ENCODE measurements around the gene CLDN6. TPM values are rescaled to one million over a fixed set of nuclear protein-coding genes. Genes with fewer than 3 reads are reported as not detected.
A peak's percentile ranks its signal among the peaks of the same experiment; 100 is the strongest.

CLDN6 gene
- total and polyA plus RNA-seq, 4 experiments from 2014 or later: not detected

- H3K27ac Mint-ChIP-seq: peak overlapping the region in 2 of 7 donors; percentile 72 to 81
- H3K4me1 Mint-ChIP-seq: peaks cover 11 to 32% (median 19%) of the 10 kb centered on the region in 4 donors
- peaks cover 0 to 10% of the 10 kb centered on the region in 2 donors for H3K36me3 Mint-ChIP-seq
- Histone ChIP-seq H3K36me3 (ENCODE audit: insufficient read depth, low read length) (peaks cover 20% of the 10 kb centered on the region), H3K27ac (ENCODE audit: low read depth, low read length) (no peak overlapping the region), H3K4me3 (ENCODE audit: low read length in 2 of 2) (peak overlapping the region in 1 of 2 donors; percentile 41), H3K4me1 (ENCODE audit: insufficient read depth, low read length) (peaks cover 25% of the 10 kb centered on the region), H3K9me3 (ENCODE audit: control insufficient read depth in 1 of 2, low read length in 2 of 2) (no peaks in the 10 kb centered on the region), H3K27me3 (ENCODE audit: insufficient read depth, low read length) (peaks cover 13% of the 10 kb centered on the region)
- peak overlapping the region; percentile 52 to 88 (median 74) for H3K4me3 Mint-ChIP-seq
- intact Hi-C loops (cut with micrococcal nuclease): loop anchor here (2.0 to 10.0 kb wide), 2 partner anchors 71 to 125 kb away; no protein-coding TSS in a partner anchor
- POLR2A ChIA-PET (ENCODE audit: partially characterized antibody): interaction anchor here (0.6 to 5.4 kb wide), 15 partner anchors 8 to 415 kb away, joined by 3 to 37 read pairs (median 4); partner anchors contain the start of genes MMP25, TNFRSF12A and ZNF213
- H3K9me3 Mint-ChIP-seq: peaks cover 0 to 3% (median 0%) of the 10 kb centered on the region in 8 donors
- CTCF ChIA-PET (ENCODE audit: partially characterized antibody): interaction anchor here (1.1 to 18.6 kb wide), 13 partner anchors 9 to 142 kb away, joined by 3 to 444 read pairs (median 14); partner anchors contain the start of genes CLDN9, MMP25, PAQR4 and TNFRSF12A
- peaks cover 22 to 23% of the 10 kb centered on the region in 2 donors for H3K27me3 Mint-ChIP-seq
- peak in 3 of 5 donors; percentile 36 to 43 (median 37) for DNase-seq
Observed at GRCh38 chr16:3029491-3030221, 11.7 kb upstream of the CLDN6 start.

GRCh38 chr16:3028716-3029319 is 10.8 kb upstream of the CLDN6 start:
- Histone ChIP-seq H3K4me1 (ENCODE audit: insufficient read depth, low read length) (peaks cover 29% of the 10 kb centered on the region), H3K27ac (ENCODE audit: low read depth, low read length) (no peak overlapping the region), H3K4me3 (ENCODE audit: low read length in 2 of 2) (peak overlapping the region in 1 of 2 donors; percentile 41), H3K36me3 (ENCODE audit: insufficient read depth, low read length) (peaks cover 20% of the 10 kb centered on the region), H3K27me3 (ENCODE audit: insufficient read depth, low read length) (peaks cover 13% of the 10 kb centered on the region), H3K9me3 (ENCODE audit: control insufficient read depth in 1 of 2, low read length in 2 of 2) (no peaks in the 10 kb centered on the region)
- peaks cover 0 to 3% (median 0%) of the 10 kb centered on the region in 8 donors for H3K9me3 Mint-ChIP-seq
- peak overlapping the region in 7 of 8 donors; percentile 9 to 71 (median 56) for H3K4me3 Mint-ChIP-seq
- DNase-seq: no peak
- H3K27me3 Mint-ChIP-seq: peaks cover 18 to 20% of the 10 kb centered on the region in 2 donors
- intact Hi-C loops (cut with micrococcal nuclease): loop anchor here (1.0 to 10.0 kb wide), 3 partner anchors 9 to 124 kb away; partner anchors contain the start of gene TNFRSF12A
- H3K27ac Mint-ChIP-seq: peak overlapping the region in 1 of 7 donors; percentile 81
- CTCF ChIA-PET (ENCODE audit: partially characterized antibody): interaction anchor here (0.6 to 18.6 kb wide), 29 partner anchors 8 to 143 kb away, joined by 3 to 444 read pairs (median 6); partner anchors contain the start of genes BICDL2, CLDN9, MMP25 and TNFRSF12A
- peaks cover 3 to 14% of the 10 kb centered on the region in 2 donors for H3K36me3 Mint-ChIP-seq
- H3K4me1 Mint-ChIP-seq: peaks cover 13 to 39% (median 24%) of the 10 kb centered on the region in 4 donors
- POLR2A ChIA-PET (ENCODE audit: partially characterized antibody): interaction anchor here (0.6 to 5.4 kb wide), 18 partner anchors 8 to 130 kb away, joined by 3 to 37 read pairs (median 6); partner anchors contain the start of genes MMP25, TNFRSF12A and ZNF213

GRCh38 chr16:3027983-3028715 is 10.2 kb upstream of the CLDN6 start:
- H3K36me3 Mint-ChIP-seq: peaks cover 3 to 14% of the 10 kb centered on the region in 2 donors
- ChIA-PET CTCF (ENCODE audit: partially characterized antibody) (interaction anchor here (0.6 to 18.6 kb wide), 38 partner anchors 9 to 254 kb away, joined by 3 to 444 read pairs (median 4); partner anchors contain the start of genes BICDL2, CLDN9, MMP25 and TNFRSF12A), POLR2A (ENCODE audit: partially characterized antibody) (interaction anchor here (0.6 to 5.4 kb wide), 18 partner anchors 18 to 130 kb away, joined by 3 to 37 read pairs (median 4); partner anchors contain the start of genes MMP25 and ZNF213)
- H3K27ac Mint-ChIP-seq: peak overlapping the region in 3 of 7 donors; percentile 69 to 70 (median 70)
- H3K9me3 Mint-ChIP-seq: peaks cover 0 to 2% (median 0%) of the 10 kb centered on the region in 8 donors
- Histone ChIP-seq H3K36me3 (ENCODE audit: insufficient read depth, low read length) (peaks cover 20% of the 10 kb centered on the region), H3K4me1 (ENCODE audit: insufficient read depth, low read length) (peaks cover 35% of the 10 kb centered on the region), H3K27ac (ENCODE audit: low read depth, low read length) (no peak overlapping the region), H3K9me3 (ENCODE audit: control insufficient read depth in 1 of 2, low read length in 2 of 2) (no peaks in the 10 kb centered on the region), H3K4me3 (ENCODE audit: low read length in 2 of 2) (no peak overlapping the region), H3K27me3 (ENCODE audit: insufficient read depth, low read length) (peaks cover 13% of the 10 kb centered on the region)
- DNase-seq: peak; percentile 77 to 85 (median 78)
- intact Hi-C loops (cut with micrococcal nuclease): loop anchor here (1.0 to 10.0 kb wide), 3 partner anchors 8 to 123 kb away; partner anchors contain the start of gene TNFRSF12A
- H3K4me1 Mint-ChIP-seq: peaks cover 14 to 46% (median 28%) of the 10 kb centered on the region in 4 donors
- H3K27me3 Mint-ChIP-seq: peaks cover 12 to 15% of the 10 kb centered on the region in 2 donors
- H3K4me3 Mint-ChIP-seq: peak overlapping the region in 5 of 8 donors; percentile 40 to 81 (median 52)

GRCh38 chr16:3027489-3027795 is 9.5 kb upstream of the CLDN6 start:
- no peak overlapping the region for H3K27ac ChIP-seq (ENCODE audit: low read depth, low read length)
- peaks cover 11% of the 10 kb centered on the region for H3K27me3 ChIP-seq (ENCODE audit: insufficient read depth, low read length)
- H3K4me3 ChIP-seq (ENCODE audit: low read length in 2 of 2): no peak overlapping the region
- intact Hi-C loops (cut with micrococcal nuclease): loop anchor here (10.0 kb wide), 1 partner anchor 123 kb away; no protein-coding TSS in a partner anchor
- H3K27ac Mint-ChIP-seq: no peak overlapping the region
- peaks cover 0 to 1% (median 0%) of the 10 kb centered on the region in 8 donors for H3K9me3 Mint-ChIP-seq
- H3K4me3 Mint-ChIP-seq: peak overlapping the region in 1 of 8 donors; percentile 26
- H3K9me3 ChIP-seq (ENCODE audit: control insufficient read depth in 1 of 2, low read length in 2 of 2): no peaks in the 10 kb centered on the region
- ChIA-PET CTCF (ENCODE audit: partially characterized antibody) (interaction anchor here (0.7 to 18.6 kb wide), 28 partner anchors 8 to 255 kb away, joined by 3 to 444 read pairs (median 5); partner anchors contain the start of genes BICDL2, CLDN9, MMP25 and TNFRSF12A), POLR2A (ENCODE audit: partially characterized antibody) (interaction anchor here (0.7 to 5.4 kb wide), 12 partner anchors 20 to 131 kb away, joined by 3 to 37 read pairs (median 6); partner anchors contain the start of gene ZNF213)
- peaks cover 17 to 53% (median 35%) of the 10 kb centered on the region in 4 donors for H3K4me1 Mint-ChIP-seq
- peaks cover 42% of the 10 kb centered on the region for H3K4me1 ChIP-seq (ENCODE audit: insufficient read depth, low read length)
- H3K36me3 Mint-ChIP-seq: peaks cover 3 to 14% of the 10 kb centered on the region in 2 donors
- H3K27me3 Mint-ChIP-seq: peaks cover 6 to 9% of the 10 kb centered on the region in 2 donors
- H3K36me3 ChIP-seq (ENCODE audit: insufficient read depth, low read length): peaks cover 20% of the 10 kb centered on the region
- no peak for DNase-seq

- no peaks in the 10 kb centered on the region for H3K9me3 ChIP-seq (ENCODE audit: control insufficient read depth in 1 of 2, low read length in 2 of 2)
- no peak overlapping the region for H3K4me3 ChIP-seq (ENCODE audit: low read length in 2 of 2)
- peak overlapping the region in 2 of 7 donors; percentile 42 to 61 for H3K27ac Mint-ChIP-seq
- DNase-seq: no peak
- peaks cover 20 to 59% (median 40%) of the 10 kb centered on the region in 4 donors for H3K4me1 Mint-ChIP-seq
- H3K9me3 Mint-ChIP-seq: peaks cover 0 to 1% (median 0%) of the 10 kb centered on the region in 8 donors
- ChIA-PET POLR2A (ENCODE audit: partially characterized antibody) (interaction anchor here (1.0 to 5.4 kb wide), 8 partner anchors 19 to 124 kb away, joined by 4 to 37 read pairs (median 6); no protein-coding TSS in a partner anchor), CTCF (ENCODE audit: partially characterized antibody) (interaction anchor here (1.1 to 18.6 kb wide), 12 partner anchors 7 to 227 kb away, joined by 3 to 444 read pairs (median 13); partner anchors contain the start of genes CLDN9, MMP25, TNFRSF12A and ZNF213)
- H3K27ac ChIP-seq (ENCODE audit: low read depth, low read length): no peak overlapping the region
- intact Hi-C loops (cut with micrococcal nuclease): loop anchor here (10.0 kb wide), 1 partner anchor 122 kb away; no protein-coding TSS in a partner anchor
- H3K27me3 Mint-ChIP-seq: peaks cover 4 to 7% of the 10 kb centered on the region in 2 donors
- peak overlapping the region in 2 of 8 donors; percentile 26 to 59 for H3K4me3 Mint-ChIP-seq
- peaks cover 3 to 17% of the 10 kb centered on the region in 2 donors for H3K36me3 Mint-ChIP-seq
- peaks cover 20% of the 10 kb centered on the region for H3K36me3 ChIP-seq (ENCODE audit: insufficient read depth, low read length)
- peaks cover 48% of the 10 kb centered on the region for H3K4me1 ChIP-seq (ENCODE audit: insufficient read depth, low read length)
- H3K27me3 ChIP-seq (ENCODE audit: insufficient read depth, low read length): peaks cover 9% of the 10 kb centered on the region
Observed at GRCh38 chr16:3026609-3027488, 8.9 kb upstream of the CLDN6 start.
